Fibroblast of mammary gland (primary cell): ENCODE results near the gene TTC14.

Experiments
- DNase-seq: peaks from one replicate; pipeline ENCODE4 v3.0.0-alpha.2; 2010; ENCODE audit warnings: low read depth
- H3K4me3 ChIP-seq: 2 replicates; pipeline ENCODE4 v1.5.1; 2011; ENCODE audit warnings: low read depth, mild to moderate bottlenecking, low read length, moderate library complexity; ENCODE audit not compliant: control insufficient read depth
- CTCF ChIP-seq: conservative IDR thresholded peaks from 2 replicates; pipeline ENCODE4 v1.5.1; 2011; ENCODE audit warnings: low read depth, low read length, inconsistent platforms; ENCODE audit not compliant: control insufficient read depth, insufficient read depth

Gene TTC14

GRCh38 chr3:180630371-180630770 lies 28.4 kb downstream of the TTC14 start:
- no peak overlapping the region for H3K4me3 ChIP-seq
- DNase-seq: peak; percentile 25
- no peak for TF ChIP-seq CTCF

DNA sequence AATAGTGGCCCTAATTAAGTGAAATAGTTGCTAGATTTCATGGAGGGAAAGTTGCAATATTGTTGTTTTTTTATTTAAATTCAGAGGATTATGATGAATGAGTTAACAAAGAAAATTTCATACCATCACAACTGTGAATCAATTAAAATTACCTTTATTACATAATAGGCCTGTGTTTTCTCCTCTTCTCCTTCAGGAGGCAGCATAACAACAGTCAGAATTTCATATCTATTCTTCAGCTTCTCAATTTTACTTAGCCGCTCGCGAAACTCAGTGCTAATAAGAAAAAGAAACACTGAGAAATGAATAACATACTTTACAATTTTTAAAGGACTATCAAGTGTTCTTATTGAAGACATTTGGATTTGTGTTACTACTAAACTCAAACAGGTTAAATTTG lies 29.4 kb downstream of the TTC14 start:
- TF ChIP-seq CTCF: peak; percentile 16
- DNase-seq: no peak
- no peak overlapping the region for H3K4me3 ChIP-seq

DNA sequence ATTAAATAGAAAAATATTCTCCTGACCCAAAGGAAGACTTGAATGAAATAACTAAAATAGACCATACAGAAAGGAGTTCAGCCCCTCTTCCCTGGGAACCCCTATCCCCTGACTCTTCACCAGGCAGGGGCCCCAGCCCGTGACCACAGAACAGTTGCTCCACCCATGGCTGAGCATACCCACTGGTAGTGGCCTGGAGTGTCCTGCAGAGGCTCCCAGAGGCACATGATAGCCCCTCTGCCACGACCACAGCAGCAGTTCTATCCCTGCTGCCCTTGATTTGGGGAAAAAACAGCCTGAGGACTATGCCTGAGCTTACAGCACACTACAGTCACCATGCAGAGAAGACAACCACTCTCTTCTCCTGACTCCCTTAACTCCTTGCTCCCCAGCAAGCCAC lies 31.8 kb downstream of the TTC14 start:
- no peak for TF ChIP-seq CTCF
- DNase-seq: no peak
- H3K4me3 ChIP-seq: no peak overlapping the region

- no peak for DNase-seq
- H3K4me3 ChIP-seq: no peak overlapping the region
- no peak for TF ChIP-seq CTCF
Observed at GRCh38 chr3:180640987-180641386, 39.0 kb downstream of the TTC14 start.

GRCh38 chr3:180646187-180646790 lies 44.3 kb downstream of the TTC14 start:
- peak; percentile 8 for DNase-seq
- H3K4me3 ChIP-seq: no peak overlapping the region
- TF ChIP-seq CTCF: peak; percentile 33

DNA sequence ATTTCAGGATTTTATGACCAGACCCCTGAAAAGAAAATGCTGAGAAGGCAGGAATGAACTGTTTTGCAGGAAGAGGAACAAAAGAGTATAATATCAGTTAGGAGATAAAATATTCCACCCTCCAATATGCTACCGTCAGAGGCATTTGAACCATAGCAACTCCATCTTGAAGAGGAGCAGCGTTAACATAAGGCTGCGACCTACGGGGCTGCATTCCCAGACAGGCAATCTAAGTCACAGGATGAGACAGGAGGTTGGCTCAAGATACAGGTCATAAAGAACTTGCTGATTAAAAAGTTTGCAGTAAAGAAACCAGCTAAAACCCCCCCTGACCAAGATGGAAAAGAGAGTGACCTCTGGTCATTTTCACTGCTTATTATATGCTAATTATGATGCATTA lies 54.4 kb downstream of the TTC14 start:
- DNase-seq: no peak
- no peak overlapping the region for H3K4me3 ChIP-seq
- TF ChIP-seq CTCF: no peak

- TF ChIP-seq CTCF: no peak
- no peak for DNase-seq
- no peak overlapping the region for H3K4me3 ChIP-seq
Observed at GRCh38 chr3:180657094-180657493, 55.1 kb downstream of the TTC14 start.
